ENCODE results near the gene CST9. TPM values are rescaled to one million over a fixed set of nuclear protein-coding genes. Genes with fewer than 3 reads are reported as not detected.

CST9 gene
- total RNA-seq, 4 donors from 2014 or later: not detected

DNA sequence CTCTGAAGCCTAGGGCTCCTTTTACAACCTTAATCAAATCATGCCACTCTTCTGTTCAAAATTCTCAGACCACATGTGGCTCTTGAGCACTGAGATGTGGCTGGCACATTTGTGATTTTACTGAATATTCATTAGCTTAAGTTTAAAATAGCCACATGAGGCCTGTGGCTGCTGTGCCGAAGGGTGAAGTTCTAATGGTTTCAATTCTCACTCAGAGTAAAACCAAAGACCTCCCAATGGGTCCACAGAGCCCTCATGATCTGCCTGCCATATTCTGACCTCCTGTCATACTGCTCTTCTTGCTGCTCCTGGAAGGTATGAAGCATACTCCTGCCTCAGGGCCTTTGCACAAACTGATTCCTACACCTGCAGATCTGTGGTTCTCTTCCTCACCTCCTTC is 39.9 kb upstream of the CST9 start:
- 87% methylated on average over 1 of the region's 1 CpG for WGBS
- Histone ChIP-seq H3K27me3 (no peaks in the 10 kb centered on the region), H3K27ac (no peak overlapping the region), H3K4me3 (no peak overlapping the region), H3K36me3 (no peaks in the 10 kb centered on the region), H3K4me1 (peaks cover 16% of the 10 kb centered on the region), H3K9me3 (no peaks in the 10 kb centered on the region)
- TF ChIP-seq EP300 (IDR thresholded peaks at IDR 0.05): no peak
- TF ChIP-seq, protein P1, sequence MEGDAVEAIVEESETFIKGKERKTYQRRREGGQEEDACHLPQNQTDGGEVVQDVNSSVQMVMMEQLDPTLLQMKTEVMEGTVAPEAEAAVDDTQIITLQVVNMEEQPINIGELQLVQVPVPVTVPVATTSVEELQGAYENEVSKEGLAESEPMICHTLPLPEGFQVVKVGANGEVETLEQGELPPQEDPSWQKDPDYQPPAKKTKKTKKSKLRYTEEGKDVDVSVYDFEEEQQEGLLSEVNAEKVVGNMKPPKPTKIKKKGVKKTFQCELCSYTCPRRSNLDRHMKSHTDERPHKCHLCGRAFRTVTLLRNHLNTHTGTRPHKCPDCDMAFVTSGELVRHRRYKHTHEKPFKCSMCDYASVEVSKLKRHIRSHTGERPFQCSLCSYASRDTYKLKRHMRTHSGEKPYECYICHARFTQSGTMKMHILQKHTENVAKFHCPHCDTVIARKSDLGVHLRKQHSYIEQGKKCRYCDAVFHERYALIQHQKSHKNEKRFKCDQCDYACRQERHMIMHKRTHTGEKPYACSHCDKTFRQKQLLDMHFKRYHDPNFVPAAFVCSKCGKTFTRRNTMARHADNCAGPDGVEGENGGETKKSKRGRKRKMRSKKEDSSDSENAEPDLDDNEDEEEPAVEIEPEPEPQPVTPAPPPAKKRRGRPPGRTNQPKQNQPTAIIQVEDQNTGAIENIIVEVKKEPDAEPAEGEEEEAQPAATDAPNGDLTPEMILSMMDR (IDR thresholded peaks at IDR 0.05): no peak
- no peak for TF ChIP-seq POLR2A (IDR thresholded peaks at IDR 0.05)
- no peak for TF ChIP-seq POLR2AphosphoS5 (IDR thresholded peaks at IDR 0.05)
- no peak for DNase-seq (ENCODE audit: low spot score in 2 of 2)

DNA sequence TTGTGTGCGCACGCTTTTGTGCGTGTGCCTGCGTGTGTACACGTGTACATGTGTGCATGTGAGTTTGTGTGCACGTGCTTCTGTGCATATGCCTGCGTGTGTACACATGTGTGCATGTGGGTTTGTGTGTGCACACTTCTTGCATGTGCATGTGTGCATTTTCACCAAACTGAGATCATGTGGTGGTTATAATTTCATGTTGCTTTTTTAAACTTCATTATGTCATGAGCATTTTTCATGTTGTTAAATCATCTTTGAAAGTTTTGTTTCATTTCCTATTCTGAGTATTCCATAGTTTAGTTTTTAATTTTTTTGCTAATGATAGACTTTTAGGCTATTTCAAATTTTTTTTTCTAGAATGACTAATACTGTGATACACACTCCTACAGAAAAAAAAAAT is 38.4 kb upstream of the CST9 start:
- no peaks in the 10 kb centered on the region for H3K36me3 ChIP-seq
- no peak for DNase-seq (ENCODE audit: low spot score in 2 of 2)
- H3K4me3 ChIP-seq: no peak overlapping the region
- no peak overlapping the region for H3K27ac ChIP-seq
- WGBS: 93% methylated on average over 7 of the region's 7 CpGs
- TF ChIP-seq POLR2A (IDR thresholded peaks at IDR 0.05): no peak
- TF ChIP-seq POLR2AphosphoS5 (IDR thresholded peaks at IDR 0.05): no peak
- TF ChIP-seq, protein P1 (IDR thresholded peaks at IDR 0.05): no peak
- no peak for TF ChIP-seq EP300 (IDR thresholded peaks at IDR 0.05)
- no peaks in the 10 kb centered on the region for H3K27me3 ChIP-seq
- H3K4me1 ChIP-seq: peaks cover 19% of the 10 kb centered on the region
- no peaks in the 10 kb centered on the region for H3K9me3 ChIP-seq

DNA sequence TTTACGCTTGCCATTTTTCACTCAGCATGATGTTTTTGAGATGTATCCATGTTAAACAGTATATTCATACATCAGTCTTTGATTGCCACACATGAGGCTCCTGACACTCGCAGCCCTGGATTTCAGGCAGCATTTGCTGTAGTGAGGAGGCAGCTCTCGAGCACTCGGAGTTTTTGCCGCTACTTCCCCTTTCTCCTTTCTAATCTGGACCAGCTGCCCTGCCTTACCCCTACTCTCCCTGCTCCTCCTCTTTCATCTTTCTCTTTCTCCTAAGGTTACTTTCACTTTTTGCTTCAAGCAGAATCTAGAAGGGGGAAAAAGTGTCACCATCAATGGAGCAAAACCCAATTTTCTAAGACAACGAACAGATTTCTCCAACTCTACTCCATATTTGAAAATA is 37.9 kb upstream of the CST9 start:
- DNase-seq (ENCODE audit: low spot score in 2 of 2): no peak
- no peaks in the 10 kb centered on the region for H3K36me3 ChIP-seq
- peaks cover 20% of the 10 kb centered on the region for H3K4me1 ChIP-seq
- TF ChIP-seq, protein P1 (IDR thresholded peaks at IDR 0.05): no peak
- no peak for TF ChIP-seq POLR2A (IDR thresholded peaks at IDR 0.05)
- TF ChIP-seq POLR2AphosphoS5 (IDR thresholded peaks at IDR 0.05): no peak
- TF ChIP-seq EP300 (IDR thresholded peaks at IDR 0.05): no peak
- WGBS: 65% methylated on average over 6 of the region's 6 CpGs
- no peaks in the 10 kb centered on the region for H3K9me3 ChIP-seq
- no peak overlapping the region for H3K4me3 ChIP-seq
- H3K27ac ChIP-seq: no peak overlapping the region
- no peaks in the 10 kb centered on the region for H3K27me3 ChIP-seq

DNA sequence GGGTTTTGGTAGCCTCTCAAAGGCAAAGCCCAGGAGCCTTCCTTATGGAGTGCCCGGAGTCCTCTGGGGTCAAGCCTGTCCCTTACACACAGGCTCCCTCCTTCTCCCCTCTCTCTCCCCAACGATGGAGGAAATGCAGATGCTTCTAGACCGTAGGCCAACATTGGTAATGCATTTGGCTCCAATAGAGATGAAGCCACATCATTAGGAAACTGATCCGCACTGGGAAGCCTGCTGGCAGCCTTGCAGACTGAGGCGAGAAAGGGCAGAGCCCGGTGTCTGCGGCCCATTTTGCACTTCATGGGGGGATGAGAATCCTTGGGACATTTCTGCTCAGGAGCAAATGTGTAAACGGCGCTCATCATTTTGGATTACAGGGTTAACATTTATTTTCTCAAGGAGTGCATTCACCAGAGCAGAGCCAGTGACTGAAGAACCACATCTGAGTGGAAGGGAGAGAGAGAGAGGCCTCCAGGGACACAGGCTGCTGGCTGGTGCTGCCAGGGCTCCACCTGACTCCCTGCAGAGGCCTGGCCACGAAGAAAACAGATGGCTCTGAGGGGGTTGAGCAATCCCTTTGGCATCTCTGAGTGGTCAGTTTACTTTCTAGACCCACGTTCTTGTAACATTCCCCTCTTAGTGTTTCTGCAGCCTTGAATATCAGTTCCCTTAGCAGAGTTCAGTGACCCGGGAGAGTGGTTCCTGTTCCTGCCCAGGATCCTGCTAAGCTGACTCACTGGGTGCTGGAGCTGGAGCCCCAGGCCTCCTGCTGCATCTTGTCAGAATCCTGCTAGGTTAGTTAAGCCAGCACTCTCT is 36.4 kb upstream of the CST9 start:
- no peaks in the 10 kb centered on the region for H3K36me3 ChIP-seq
- no peaks in the 10 kb centered on the region for H3K27me3 ChIP-seq
- no peak for DNase-seq (ENCODE audit: low spot score in 2 of 2)
- H3K4me3 ChIP-seq: no peak overlapping the region
- 52% methylated on average over 12 of the region's 12 CpGs for WGBS
- no peak for TF ChIP-seq POLR2AphosphoS5 (IDR thresholded peaks at IDR 0.05)
- TF ChIP-seq POLR2A (IDR thresholded peaks at IDR 0.05): no peak
- TF ChIP-seq, protein P1 (IDR thresholded peaks at IDR 0.05): no peak
- no peak for TF ChIP-seq EP300 (IDR thresholded peaks at IDR 0.05)
- H3K27ac ChIP-seq: peak overlapping the region; percentile 18
- H3K4me1 ChIP-seq: peaks cover 27% of the 10 kb centered on the region
- H3K9me3 ChIP-seq: no peaks in the 10 kb centered on the region

DNA sequence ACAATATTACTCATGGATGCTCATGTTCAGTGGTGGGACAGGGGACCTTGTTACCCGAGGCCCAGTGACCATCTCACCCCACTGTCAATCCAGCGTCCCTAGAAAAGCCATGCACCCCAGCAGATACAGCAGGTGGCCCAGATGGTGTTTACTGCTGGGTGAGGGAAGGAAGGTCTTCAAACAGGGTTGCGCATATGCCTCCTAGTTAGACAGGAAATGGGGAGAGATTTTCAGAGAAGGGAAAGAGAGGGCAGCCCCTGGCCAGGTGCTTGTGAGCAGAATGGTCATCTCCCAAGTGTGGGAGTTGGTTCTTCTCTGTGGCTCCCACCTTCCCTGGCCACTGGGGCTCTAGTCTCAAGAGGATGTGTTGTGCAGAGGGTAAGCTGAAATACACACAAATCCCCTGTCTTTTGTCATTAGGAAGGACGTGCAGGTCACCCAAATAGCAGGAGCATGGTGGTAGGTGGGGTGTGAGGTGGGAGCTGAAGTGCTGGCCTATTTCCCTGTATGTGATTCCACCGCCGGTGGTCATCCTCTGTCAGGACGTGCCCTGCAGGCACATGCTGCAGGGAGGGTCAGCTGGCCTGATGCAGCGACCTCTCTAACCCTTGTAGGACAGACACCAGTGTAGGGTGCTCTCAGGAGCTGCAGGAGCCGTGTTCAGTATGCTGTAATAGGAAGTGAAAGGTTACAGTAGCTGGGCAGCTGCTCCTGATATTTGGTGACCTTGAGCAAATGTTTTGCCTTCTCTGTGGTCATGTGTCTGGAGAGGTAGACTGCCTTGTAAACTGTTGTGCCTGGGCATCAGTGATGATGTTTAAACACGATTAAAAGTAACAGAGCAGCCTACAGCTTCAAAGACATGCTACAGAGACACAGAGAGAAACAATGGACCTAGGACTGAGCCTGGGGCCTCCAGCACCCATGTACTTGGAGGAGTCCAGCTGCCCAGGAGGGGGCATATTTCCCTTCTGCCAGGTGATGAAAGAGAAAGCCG is 35.3 kb upstream of the CST9 start:
- H3K9me3 ChIP-seq: no peaks in the 10 kb centered on the region
- no peak for DNase-seq (ENCODE audit: low spot score in 2 of 2)
- 86% methylated on average over 6 of the region's 11 CpGs for WGBS
- no peak overlapping the region for H3K4me3 ChIP-seq
- peaks cover 38% of the 10 kb centered on the region for H3K4me1 ChIP-seq
- no peaks in the 10 kb centered on the region for H3K36me3 ChIP-seq
- no peaks in the 10 kb centered on the region for H3K27me3 ChIP-seq
- TF ChIP-seq EP300 (IDR thresholded peaks at IDR 0.05) (no peak), POLR2A (IDR thresholded peaks at IDR 0.05) (no peak), POLR2AphosphoS5 (IDR thresholded peaks at IDR 0.05) (no peak)
- TF ChIP-seq, protein P1 (IDR thresholded peaks at IDR 0.05): no peak
- H3K27ac ChIP-seq: no peak overlapping the region

Measured in suprapubic skin (tissue), 4 donors.